ENCODE results near the gene RTEL1.

DNA sequence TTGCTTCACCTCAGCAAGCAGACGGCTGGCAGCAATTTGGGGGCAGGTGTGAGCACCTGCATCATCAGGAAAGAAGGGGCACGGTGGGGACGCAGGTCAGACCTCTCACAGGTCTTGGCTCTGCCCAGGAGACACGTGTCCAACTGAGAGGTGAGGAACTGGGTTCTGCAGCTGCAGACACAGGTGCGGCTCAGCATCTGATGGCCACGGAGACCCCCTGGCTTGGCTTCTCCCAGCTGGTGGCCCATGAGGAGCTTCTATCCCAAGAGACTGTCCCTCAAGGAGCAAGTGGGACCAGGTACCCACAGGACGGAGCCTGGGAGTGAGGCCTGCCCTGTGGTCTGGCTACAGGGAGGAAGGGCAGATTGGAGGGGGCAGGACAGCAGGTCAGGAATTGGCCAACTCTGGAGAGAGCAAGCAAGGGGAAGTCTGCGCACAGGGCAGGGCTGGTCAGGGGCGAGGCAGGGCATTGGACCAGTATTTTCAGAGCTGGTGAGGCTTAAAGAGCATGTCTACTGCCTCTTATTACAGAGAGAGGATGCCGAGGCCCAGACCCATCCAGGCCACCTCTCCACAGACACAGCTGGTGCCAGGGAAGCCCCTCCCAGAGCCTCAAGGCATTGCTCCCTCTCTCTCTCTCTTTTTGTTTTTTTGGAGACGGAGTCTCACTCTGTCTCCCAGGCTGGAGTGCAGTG, 9.1 kb upstream of the RTEL1 start:
- TF ChIP-seq, protein P1, sequence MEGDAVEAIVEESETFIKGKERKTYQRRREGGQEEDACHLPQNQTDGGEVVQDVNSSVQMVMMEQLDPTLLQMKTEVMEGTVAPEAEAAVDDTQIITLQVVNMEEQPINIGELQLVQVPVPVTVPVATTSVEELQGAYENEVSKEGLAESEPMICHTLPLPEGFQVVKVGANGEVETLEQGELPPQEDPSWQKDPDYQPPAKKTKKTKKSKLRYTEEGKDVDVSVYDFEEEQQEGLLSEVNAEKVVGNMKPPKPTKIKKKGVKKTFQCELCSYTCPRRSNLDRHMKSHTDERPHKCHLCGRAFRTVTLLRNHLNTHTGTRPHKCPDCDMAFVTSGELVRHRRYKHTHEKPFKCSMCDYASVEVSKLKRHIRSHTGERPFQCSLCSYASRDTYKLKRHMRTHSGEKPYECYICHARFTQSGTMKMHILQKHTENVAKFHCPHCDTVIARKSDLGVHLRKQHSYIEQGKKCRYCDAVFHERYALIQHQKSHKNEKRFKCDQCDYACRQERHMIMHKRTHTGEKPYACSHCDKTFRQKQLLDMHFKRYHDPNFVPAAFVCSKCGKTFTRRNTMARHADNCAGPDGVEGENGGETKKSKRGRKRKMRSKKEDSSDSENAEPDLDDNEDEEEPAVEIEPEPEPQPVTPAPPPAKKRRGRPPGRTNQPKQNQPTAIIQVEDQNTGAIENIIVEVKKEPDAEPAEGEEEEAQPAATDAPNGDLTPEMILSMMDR (IDR thresholded peaks at IDR 0.05 in 8 of 11, conservative IDR thresholded peaks at IDR 0.05 in 3 of 11), result no peak
- TF ChIP-seq POLR2AphosphoS5 (IDR thresholded peaks at IDR 0.05), result no peak
